DND-41 (cell line): Measurements from ENCODE around the gene SEC63.
A peak's percentile ranks its signal among the peaks of the same experiment; 100 is the strongest.
"Not testable (repeated sequence)": the region's sequence is repeated elsewhere in the genome, so short reads cannot be mapped to it uniquely, and the experiment has no call there.

Experiments used
- ATAC-seq: fragments of 200-7000 bp; cut with Tn5 transposase; 3 replicates; pipeline ENCODE4 v1.9.1; 2021; ENCODE audit warnings: low read depth; ENCODE audit not compliant: insufficient read depth
- DNase-seq: peaks from one replicate; pipeline ENCODE4 v3.0.0-alpha.2; 2020
- H2AFZ ChIP-seq: 2 replicates; pipeline ENCODE4 v1.6.0; 2012; ENCODE audit warnings: low read depth, low read length
- H3K27ac ChIP-seq: 2 replicates; pipeline ENCODE4 v1.5.1; 2012; ENCODE audit warnings: low read length, inconsistent platforms
- H3K27me3 ChIP-seq: fragments of 200-600 bp; sonication (generic); 2 replicates; pipeline ENCODE4 v1.6.0; 2012; ENCODE audit warnings: low read length, mild to moderate bottlenecking, inconsistent platforms; ENCODE audit not compliant: insufficient read depth, poor library complexity
- H3K36me3 ChIP-seq: 2 replicates; pipeline ENCODE4 v1.5.1; 2012; ENCODE audit warnings: low read length, inconsistent platforms; ENCODE audit not compliant: insufficient read depth
- H3K4me1 ChIP-seq: 2 replicates; pipeline ENCODE4 v1.5.1; 2012; ENCODE audit warnings: mild to moderate bottlenecking, low read length; ENCODE audit not compliant: insufficient read depth
- H3K4me2 ChIP-seq: 2 replicates; pipeline ENCODE4 v1.6.0; 2012; ENCODE audit warnings: mild to moderate bottlenecking, moderate library complexity, low read length, inconsistent platforms; ENCODE audit not compliant: insufficient read depth
- H3K4me3 ChIP-seq, 2 experiments: fragments of 200-600 bp in 1 of 2; shearing (Covaris generic) in 1 of 2; 2 replicates each; pipeline ENCODE4 v1.5.1; 2012 to 2016; ENCODE audit warnings: inconsistent platforms in 2 of 2, low read length in 2 of 2, mild to moderate bottlenecking in 2 of 2, low read depth in 1 of 2, moderate library complexity in 1 of 2
- H3K79me2 ChIP-seq: 2 replicates; pipeline ENCODE4 v1.6.0; 2012; ENCODE audit warnings: low read length, inconsistent platforms; ENCODE audit not compliant: insufficient read depth
- H3K9ac ChIP-seq: 2 replicates; pipeline ENCODE4 v1.6.0; 2012; ENCODE audit warnings: low read depth, mild to moderate bottlenecking, inconsistent platforms, low read length, moderate library complexity
- H3K9me3 ChIP-seq: 2 replicates; pipeline ENCODE4 v1.5.1; 2012; ENCODE audit warnings: low read length, moderate library complexity, mild to moderate bottlenecking, inconsistent platforms; ENCODE audit not compliant: insufficient read depth, severe bottlenecking
- H4K20me1 ChIP-seq: 2 replicates; pipeline ENCODE4 v1.6.0; 2012; ENCODE audit warnings: low read length; ENCODE audit not compliant: insufficient read depth
- EZH2 ChIP-seq: IDR thresholded peaks from 3 replicates; pipeline ENCODE4 v1.6.1; 2012; ENCODE audit warnings: borderline replicate concordance, low read depth, mild to moderate bottlenecking, moderate library complexity, low read length, inconsistent platforms; ENCODE audit not compliant: severe bottlenecking
- TF ChIP-seq, protein P1 (sequence below): IDR thresholded peaks from 2 replicates; pipeline ENCODE4 v1.5.1; 2012; ENCODE audit warnings: borderline replicate concordance, low read length, moderate library complexity, mild to moderate bottlenecking; ENCODE audit not compliant: poor library complexity, severe bottlenecking; ENCODE audit errors: extremely low read depth

SEC63 gene

DNA sequence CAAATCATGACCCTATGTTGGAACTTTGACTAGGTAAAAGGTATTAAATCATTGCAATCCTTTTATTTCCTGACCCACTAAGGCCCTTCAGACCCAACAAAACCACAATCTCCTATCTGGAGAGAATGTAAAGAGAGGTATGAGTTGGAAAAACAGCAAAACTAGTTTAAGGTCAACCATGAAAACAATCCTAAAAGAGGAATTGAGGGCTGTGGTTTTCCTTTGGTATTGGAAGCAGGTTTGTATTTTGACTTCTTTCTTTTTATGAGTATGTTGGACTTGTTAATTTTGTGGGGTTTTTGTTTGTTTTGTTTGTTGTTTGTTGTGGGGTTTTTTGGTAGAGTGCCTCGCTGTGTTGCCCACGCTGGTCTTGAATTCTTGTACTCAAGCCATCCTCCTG is 4.7 kb upstream of the SEC63 start:
- no peak overlapping the region for H3K4me2 ChIP-seq

DNA sequence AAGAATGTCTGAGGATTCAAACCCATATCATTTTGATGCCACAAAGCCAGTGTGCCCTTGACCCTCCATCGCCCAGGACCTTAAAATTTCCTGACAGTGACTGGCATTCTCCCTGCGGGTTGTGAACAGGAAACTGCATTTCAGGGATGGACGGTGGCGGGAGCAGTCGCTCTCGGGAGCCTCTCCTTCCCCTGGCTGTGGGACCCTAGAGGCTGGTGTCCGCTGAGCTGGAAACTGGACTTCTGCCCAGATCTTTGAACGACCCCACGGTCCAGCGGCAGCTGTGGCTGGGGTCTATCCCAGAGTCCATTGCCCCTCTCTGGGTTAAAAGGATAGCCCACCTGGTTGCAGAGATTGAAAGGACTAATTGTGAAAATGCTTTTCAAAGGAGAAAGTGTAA is 1.4 kb upstream of the SEC63 start:
- no peak overlapping the region; the same call in 1 of the 2 replicates for H3K4me2 ChIP-seq
- no peaks in the 10 kb centered on the region for H3K9me3 ChIP-seq
- ATAC-seq: no peak
- H3K27me3 ChIP-seq: no peaks in the 10 kb centered on the region
- H3K9ac ChIP-seq: no peak overlapping the region
- no peak for TF ChIP-seq EZH2
- TF ChIP-seq, protein P1, sequence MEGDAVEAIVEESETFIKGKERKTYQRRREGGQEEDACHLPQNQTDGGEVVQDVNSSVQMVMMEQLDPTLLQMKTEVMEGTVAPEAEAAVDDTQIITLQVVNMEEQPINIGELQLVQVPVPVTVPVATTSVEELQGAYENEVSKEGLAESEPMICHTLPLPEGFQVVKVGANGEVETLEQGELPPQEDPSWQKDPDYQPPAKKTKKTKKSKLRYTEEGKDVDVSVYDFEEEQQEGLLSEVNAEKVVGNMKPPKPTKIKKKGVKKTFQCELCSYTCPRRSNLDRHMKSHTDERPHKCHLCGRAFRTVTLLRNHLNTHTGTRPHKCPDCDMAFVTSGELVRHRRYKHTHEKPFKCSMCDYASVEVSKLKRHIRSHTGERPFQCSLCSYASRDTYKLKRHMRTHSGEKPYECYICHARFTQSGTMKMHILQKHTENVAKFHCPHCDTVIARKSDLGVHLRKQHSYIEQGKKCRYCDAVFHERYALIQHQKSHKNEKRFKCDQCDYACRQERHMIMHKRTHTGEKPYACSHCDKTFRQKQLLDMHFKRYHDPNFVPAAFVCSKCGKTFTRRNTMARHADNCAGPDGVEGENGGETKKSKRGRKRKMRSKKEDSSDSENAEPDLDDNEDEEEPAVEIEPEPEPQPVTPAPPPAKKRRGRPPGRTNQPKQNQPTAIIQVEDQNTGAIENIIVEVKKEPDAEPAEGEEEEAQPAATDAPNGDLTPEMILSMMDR: no peak
- no peak for DNase-seq
- H3K27ac ChIP-seq: no peak overlapping the region
- H2AFZ ChIP-seq: no peak overlapping the region
- H3K36me3 ChIP-seq: peaks cover 12% of the 10 kb centered on the region
- peaks cover 36% of the 10 kb centered on the region for H3K79me2 ChIP-seq
- no peak overlapping the region for H3K4me3 ChIP-seq
- peaks cover 24% of the 10 kb centered on the region for H4K20me1 ChIP-seq
- peaks cover 31% of the 10 kb centered on the region for H3K4me1 ChIP-seq

More for the DNA sequence above, 4.7 kb upstream of the SEC63 start:
- Histone ChIP-seq H3K79me2 (peaks cover 3% of the 10 kb centered on the region), H3K9ac (no peak overlapping the region), H3K4me3 (no peak overlapping the region), H3K4me1 (peaks cover 8% of the 10 kb centered on the region), H3K27me3 (no peaks in the 10 kb centered on the region), H4K20me1 (no peaks in the 10 kb centered on the region), H3K36me3 (no peaks in the 10 kb centered on the region), H3K27ac (no peak overlapping the region), H3K9me3 (no peaks in the 10 kb centered on the region), H2AFZ (no peak overlapping the region)
- TF ChIP-seq, protein P1: no peak
- TF ChIP-seq EZH2: no peak
- DNase-seq: no peak
- no peak for ATAC-seq

DNA sequence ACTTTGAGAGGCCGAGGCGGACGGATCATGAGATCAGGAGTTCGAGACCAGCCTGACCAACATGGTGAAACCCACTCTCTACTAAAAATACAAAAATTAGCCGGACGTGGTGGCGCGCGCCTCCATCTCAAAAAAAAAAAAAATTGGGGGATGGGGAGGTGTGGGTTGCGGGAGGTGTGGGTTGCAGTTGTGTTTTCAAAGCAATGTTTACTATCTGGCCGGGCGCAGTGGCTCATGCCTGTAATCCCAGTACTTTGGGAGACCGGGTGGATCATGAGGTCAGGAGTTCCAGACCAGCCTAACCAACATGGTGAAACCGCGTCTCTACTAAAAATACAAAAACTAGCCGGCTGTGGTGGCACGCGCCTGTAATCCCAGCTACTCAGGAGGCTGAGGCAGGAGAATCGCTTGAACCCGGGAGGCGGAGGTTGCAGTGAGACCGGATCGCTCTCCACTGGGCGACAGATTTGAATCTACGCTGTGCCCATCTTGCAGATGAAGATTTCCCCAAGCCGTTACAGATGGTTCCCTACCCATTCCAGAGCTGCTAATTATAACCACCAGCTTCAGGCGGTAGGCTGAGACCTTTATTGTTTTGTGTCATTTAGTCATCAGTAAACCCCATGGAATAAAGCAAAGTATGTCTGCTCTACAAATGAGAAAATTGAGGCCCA is 818 bp upstream of the SEC63 start:
- H3K27ac ChIP-seq: peak overlapping the region; percentile 83
- peak overlapping the region; percentile 85 for H3K9ac ChIP-seq
- not testable (repeated sequence) for H3K9me3 ChIP-seq, ATAC-seq, DNase-seq, H3K27me3 ChIP-seq
- H3K4me1 ChIP-seq: peaks cover 31% of the 10 kb centered on the region
- peak overlapping the region; percentile 88; the same call in 1 of the 2 replicates for H2AFZ ChIP-seq
- H4K20me1 ChIP-seq: peaks cover 25% of the 10 kb centered on the region
- H3K4me3 ChIP-seq: peak overlapping the region; percentile 43 to 91; a peak in 3 of 4 replicates
- H3K36me3 ChIP-seq: peaks cover 13% of the 10 kb centered on the region
- peak overlapping the region; percentile 80 for H3K4me2 ChIP-seq
- H3K79me2 ChIP-seq: peaks cover 39% of the 10 kb centered on the region

DNA sequence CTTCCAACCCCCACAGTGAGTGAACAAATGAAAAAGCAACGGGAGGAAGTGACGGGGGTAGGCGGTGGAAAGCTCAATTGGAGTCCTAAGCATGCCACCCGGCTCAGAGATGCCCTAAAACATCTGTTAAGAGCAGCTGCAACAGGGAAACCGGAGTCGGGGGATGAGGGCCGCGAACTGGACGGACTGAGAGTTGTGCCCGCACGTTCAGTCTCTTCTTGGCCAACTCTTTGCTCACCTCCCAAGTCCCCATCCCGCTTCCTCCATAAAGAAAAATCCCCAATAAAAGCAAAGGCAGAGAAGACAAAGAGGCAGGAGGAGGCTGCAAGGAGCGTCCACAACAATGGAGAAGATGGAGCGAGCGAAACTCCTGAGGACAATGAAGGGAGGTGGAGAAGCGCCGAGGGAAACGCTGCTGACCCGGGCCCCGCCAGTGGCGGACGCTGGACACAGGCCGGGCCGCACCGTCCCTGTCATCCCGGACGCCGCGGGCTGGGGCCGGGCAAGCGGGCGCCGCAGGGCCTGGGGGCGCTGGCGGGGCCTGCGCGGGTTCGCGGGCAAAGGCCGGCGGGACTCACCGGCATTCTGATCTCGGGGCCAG is 600 bp downstream of the SEC63 start:
- ATAC-seq: peak; percentile 69

More for the DNA sequence above, 600 bp downstream of the SEC63 start:
- no peaks in the 10 kb centered on the region for H3K27me3 ChIP-seq
- peak overlapping the region; percentile 86 for H3K27ac ChIP-seq
- H4K20me1 ChIP-seq: peaks cover 27% of the 10 kb centered on the region
- H3K4me3 ChIP-seq: peak overlapping the region; percentile 82 to 91
- H3K9me3 ChIP-seq: no peaks in the 10 kb centered on the region
- peaks cover 31% of the 10 kb centered on the region for H3K4me1 ChIP-seq
- peak overlapping the region; percentile 85 for H3K9ac ChIP-seq
- H2AFZ ChIP-seq: peak overlapping the region; percentile 72
- H3K79me2 ChIP-seq: peaks cover 50% of the 10 kb centered on the region
- peak; percentile 79 for DNase-seq
- peaks cover 13% of the 10 kb centered on the region for H3K36me3 ChIP-seq
- H3K4me2 ChIP-seq: peak overlapping the region; percentile 80
- TF ChIP-seq, protein P1: no peak
